ENCODE data around the gene OLFM3. TPM values are rescaled to one million over a fixed set of nuclear protein-coding genes. Genes with fewer than 3 reads are reported as not detected.

Gene OLFM3
- polyA plus RNA-seq, 1 of the 3 experiments (the other 2 are of a cell fraction), result not detected

GRCh38 chr1:101976161-101976560 is 20.6 kb downstream of the OLFM3 start:
- H3K36me3 ChIP-seq (replicated peaks in 1 of 2; ENCODE audit: control insufficient read depth in 1 of 2, insufficient read depth in 2 of 2, low read length in 1 of 2), result no peaks in the 10 kb centered on the region
- no peaks in the 10 kb centered on the region for H3K79me2 ChIP-seq (ENCODE audit: insufficient read depth)
- ChIA-PET CTCF (no interaction called here), POLR2A (no interaction called here)
- no peaks in the 10 kb centered on the region for H3K27me3 ChIP-seq (ENCODE audit: insufficient read depth)
- DNase-seq, result no peak
- H3K9me3 ChIP-seq, result no peaks in the 10 kb centered on the region
- H3K9me2 ChIP-seq, result 0 out of 2 replicates have a peak, but pooled peaks cover 3% of the 10 kb centered on the region
- peaks cover 0 to 7% of the 10 kb centered on the region in 2 experiments; a peak in 3 of 4 replicates for H3K4me1 ChIP-seq (ENCODE audit: control insufficient read depth in 1 of 2, insufficient read depth in 2 of 2, low read depth in 1 of 2, low read length in 1 of 2)
- no peak overlapping the region for H3K9ac ChIP-seq
- H3K4me2 ChIP-seq, result no peak overlapping the region
- WGBS (ENCODE audit: low lambda C conversion rate), result 6% methylated on average over 3 of the region's 3 CpGs
- no peak overlapping the region for H3K4me3 ChIP-seq (ENCODE audit: low read depth in 2 of 2, low read length in 1 of 2)
- no peaks in the 10 kb centered on the region for H4K20me1 ChIP-seq (ENCODE audit: insufficient read depth)
- no peak overlapping the region for H3K27ac ChIP-seq (ENCODE audit: low read depth in 2 of 2, low read length in 1 of 2)
- H3F3A ChIP-seq (replicated peaks; ENCODE audit: insufficient read depth), result no peaks in the 10 kb centered on the region
- no peak overlapping the region for H2AFZ ChIP-seq (ENCODE audit: low read depth)
- TF ChIP-seq ZBTB33 (IDR thresholded peaks at IDR 0.05; ENCODE audit: borderline replicate concordance, low read depth), result no peak
- TF ChIP-seq FOXM1 (IDR thresholded peaks at IDR 0.05; ENCODE audit: low read depth), result no peak
- TF ChIP-seq MEF2A (IDR thresholded peaks at IDR 0.05; ENCODE audit: borderline replicate concordance, low read depth), result no peak
- no peak for TF ChIP-seq FOSL2 (IDR thresholded peaks at IDR 0.05; ENCODE audit: borderline replicate concordance, low read depth)
- TF ChIP-seq RXRA (IDR thresholded peaks at IDR 0.05; ENCODE audit: borderline replicate concordance, low read depth), result no peak
- TF ChIP-seq REST (IDR thresholded peaks at IDR 0.05; ENCODE audit: low read depth, low read length), result no peak
- TF ChIP-seq TEAD4 (IDR thresholded peaks at IDR 0.05; ENCODE audit: borderline replicate concordance, insufficient read depth), result no peak
- no peak for TF ChIP-seq RAD21 (IDR thresholded peaks at IDR 0.05; ENCODE audit: low read length)
- no peak for TF ChIP-seq IRF3 (IDR thresholded peaks at IDR 0.05; ENCODE audit: low read depth, low read length)
- TF ChIP-seq PBX3 (IDR thresholded peaks at IDR 0.05), result no peak
- TF ChIP-seq MAX (IDR thresholded peaks at IDR 0.05; ENCODE audit: low read depth), result no peak
- no peak for TF ChIP-seq YY1 (IDR thresholded peaks at IDR 0.05; ENCODE audit: low read depth)
- TF ChIP-seq SMC3 (IDR thresholded peaks at IDR 0.05; ENCODE audit: low read depth, low read length), result no peak
- TF ChIP-seq NRF1 (IDR thresholded peaks at IDR 0.05; ENCODE audit: low read depth, low read length), result no peak
